IPS DF 19.7 (cell line): ENCODE results near the gene RAD51D.
"Not testable (repeated sequence)": the region's sequence is repeated elsewhere in the genome, so short reads cannot be mapped to it uniquely, and the experiment has no call there.

Experiments
- DNase-seq: peaks from one replicate; pipeline ENCODE4 v3.0.0-alpha.2; 2013; ENCODE audit warnings: low read depth, low spot score

The RAD51D gene

GRCh38 chr17:35068249-35068648 lies 51.4 kb downstream of the RAD51D start:
- DNase-seq: no peak

GRCh38 chr17:35065880-35066279 lies 53.8 kb downstream of the RAD51D start:
- no peak for DNase-seq

GRCh38 chr17:35064516-35065215 lies 55.0 kb downstream of the RAD51D start:
- no peak for DNase-seq

- peak; percentile 90 for DNase-seq
These were observed 56.0 kb downstream of the RAD51D start, which contains the start of gene RFFL for GRCh38 chr17:35063514-35064223. Gene RFFL, minus strand, starts transcription at chr17:35063707. Its CDS starts 37,154 bp downstream, at chr17:35026553.

- no peak for DNase-seq
These were observed 57.4 kb downstream of the RAD51D start for GRCh38 chr17:35062308-35062707.

- DNase-seq: no peak
These were observed 62.2 kb downstream of the RAD51D start for GRCh38 chr17:35057332-35057915.

- DNase-seq: no peak
These were observed 63.6 kb downstream of the RAD51D start for GRCh38 chr17:35056013-35056412.

- no peak for DNase-seq
These were observed 66.5 kb downstream of the RAD51D start for GRCh38 chr17:35053204-35053603.

GRCh38 chr17:35052780-35053179 lies 66.9 kb downstream of the RAD51D start:
- no peak for DNase-seq

- no peak for DNase-seq
These were observed 67.4 kb downstream of the RAD51D start for GRCh38 chr17:35052241-35052610.

GRCh38 chr17:35051579-35052240 lies 68.0 kb downstream of the RAD51D start:
- no peak for DNase-seq

- DNase-seq: no peak
These were observed 68.5 kb downstream of the RAD51D start for GRCh38 chr17:35051183-35051578.

- DNase-seq: no peak
These were observed 69.5 kb downstream of the RAD51D start for GRCh38 chr17:35050170-35050569.

GRCh38 chr17:35048685-35049379 lies 70.8 kb downstream of the RAD51D start:
- DNase-seq: no peak

- no peak for DNase-seq
These were observed 72.8 kb downstream of the RAD51D start for GRCh38 chr17:35046740-35047283.

GRCh38 chr17:35046245-35046644 lies 73.4 kb downstream of the RAD51D start:
- no peak for DNase-seq

- not testable (repeated sequence) for DNase-seq
These were observed 74.1 kb downstream of the RAD51D start for GRCh38 chr17:35045458-35045979.

- DNase-seq: no peak
These were observed 75.5 kb downstream of the RAD51D start for GRCh38 chr17:35044181-35044580.
